ENCODE measurements around the gene COL12A1. TPM values are rescaled to one million over a fixed set of nuclear protein-coding genes. Genes with fewer than 3 reads are reported as not detected.

Gene COL12A1
- total RNA-seq, 2 donors from 2014 or later = 5.5 to 18.4 TPM

GRCh38 chr6:75085931-75086635 lies 119.8 kb downstream of the COL12A1 start:
- ATAC-seq (no peak), DNase-seq (no peak)
- intact Hi-C loops (cut with DNase I, micrococcal nuclease) = no loop called here

GRCh38 chr6:75084872-75085381 lies 120.9 kb downstream of the COL12A1 start:
- DNase-seq (peak; percentile 22 to 29), ATAC-seq (peak; percentile 58)
- intact Hi-C loops (cut with DNase I, micrococcal nuclease) = no loop called here

- ATAC-seq (no peak), DNase-seq (no peak)
- intact Hi-C loops (cut with DNase I, micrococcal nuclease) = no loop called here
Measured at GRCh38 chr6:75084018-75084417, 121.8 kb downstream of the COL12A1 start.

DNA sequence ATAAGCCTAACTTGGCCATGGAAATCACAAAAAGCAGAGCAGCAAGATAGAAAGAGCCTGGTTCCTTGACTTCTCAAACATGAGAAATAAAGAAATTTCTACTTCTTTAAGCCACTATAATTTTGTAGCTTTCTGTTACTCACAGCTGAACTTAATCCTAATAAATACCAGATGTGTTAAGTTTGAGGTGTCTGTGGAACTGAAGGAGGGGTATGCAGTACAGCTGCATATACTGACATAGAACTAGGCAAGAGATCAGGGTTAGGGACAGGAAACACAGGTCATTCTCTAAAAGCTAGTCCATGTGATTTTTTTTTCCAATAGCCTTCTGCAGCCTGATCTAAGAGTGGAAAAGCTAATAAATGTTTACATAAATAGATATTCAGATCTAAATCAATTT lies 123.9 kb downstream of the COL12A1 start:
- DNase-seq (no peak), ATAC-seq (no peak)
- intact Hi-C loops (cut with DNase I, micrococcal nuclease) = no loop called here

GRCh38 chr6:75081047-75081446 lies 124.8 kb downstream of the COL12A1 start:
- DNase-seq (no peak), ATAC-seq (no peak)
- intact Hi-C loops (cut with DNase I, micrococcal nuclease) = no loop called here

DNA sequence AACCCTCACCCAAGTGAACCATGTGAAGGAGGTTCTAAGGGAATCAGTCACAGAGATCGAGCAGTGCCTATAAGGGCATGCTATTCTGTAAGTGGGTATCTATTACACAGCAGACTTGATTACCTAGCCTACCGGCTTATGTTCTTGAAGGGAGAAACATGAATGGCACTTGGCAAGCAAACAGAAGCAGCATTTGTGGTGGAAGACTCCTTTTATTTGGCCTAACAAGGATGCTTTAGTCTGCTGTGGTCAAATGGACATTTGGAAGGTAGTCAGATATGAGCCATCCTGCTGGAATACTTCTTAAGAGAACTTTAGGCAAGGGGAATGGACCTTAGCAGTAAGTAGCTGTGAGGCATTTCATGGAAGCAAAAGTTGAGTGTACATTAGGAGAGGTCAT lies 126.3 kb downstream of the COL12A1 start:
- no peak for ATAC-seq
- intact Hi-C loops (cut with DNase I, micrococcal nuclease) = no loop called here
- DNase-seq = no peak

DNA sequence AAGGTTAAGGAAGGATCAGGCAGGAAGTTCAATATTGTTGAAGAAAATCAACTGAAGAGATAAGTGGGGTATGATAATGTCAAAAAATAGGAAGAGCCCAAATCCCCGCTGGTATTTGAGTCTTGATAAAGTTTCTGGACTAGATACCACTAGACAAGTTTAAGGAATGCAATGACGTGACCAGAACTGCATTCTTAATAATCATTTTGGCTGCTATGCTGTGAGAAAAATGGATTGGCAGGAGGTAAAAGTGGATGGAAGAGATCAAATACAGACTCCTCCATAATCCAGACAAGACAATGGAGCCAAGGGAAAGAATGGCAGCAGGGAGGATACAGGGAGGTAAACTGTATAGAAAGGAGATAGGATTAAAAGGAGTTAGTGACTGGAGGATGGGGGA lies 128.2 kb downstream of the COL12A1 start:
- DNase-seq (no peak), ATAC-seq (no peak)
- intact Hi-C loops (cut with DNase I, micrococcal nuclease) = no loop called here

DNA sequence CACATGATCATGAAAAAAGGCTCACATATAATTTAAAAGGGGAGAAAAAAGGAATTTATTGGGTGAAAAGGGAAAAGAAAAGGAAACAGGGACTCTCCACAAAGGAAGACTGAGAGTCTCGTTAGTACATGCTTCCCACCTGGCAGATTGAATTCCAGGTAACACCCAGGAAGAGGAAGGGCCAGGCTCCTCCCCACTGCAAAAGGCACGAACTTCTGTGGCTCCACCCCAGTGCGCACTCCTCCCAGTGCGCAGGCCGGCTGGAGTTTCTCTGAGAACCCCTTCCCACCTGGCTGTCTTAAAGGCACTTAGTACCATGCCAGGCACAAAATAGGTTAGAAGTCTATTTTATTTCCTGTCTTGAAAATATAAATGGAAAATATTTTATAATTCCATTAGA lies 129.8 kb downstream of the COL12A1 start:
- intact Hi-C loops (cut with DNase I, micrococcal nuclease) = no loop called here
- DNase-seq = no peak
- ATAC-seq = no peak

- DNase-seq = no peak
- ATAC-seq = no peak
- intact Hi-C loops (cut with DNase I, micrococcal nuclease) = no loop called here
Measured at GRCh38 chr6:75070244-75070643, 135.6 kb downstream of the COL12A1 start.

DNA sequence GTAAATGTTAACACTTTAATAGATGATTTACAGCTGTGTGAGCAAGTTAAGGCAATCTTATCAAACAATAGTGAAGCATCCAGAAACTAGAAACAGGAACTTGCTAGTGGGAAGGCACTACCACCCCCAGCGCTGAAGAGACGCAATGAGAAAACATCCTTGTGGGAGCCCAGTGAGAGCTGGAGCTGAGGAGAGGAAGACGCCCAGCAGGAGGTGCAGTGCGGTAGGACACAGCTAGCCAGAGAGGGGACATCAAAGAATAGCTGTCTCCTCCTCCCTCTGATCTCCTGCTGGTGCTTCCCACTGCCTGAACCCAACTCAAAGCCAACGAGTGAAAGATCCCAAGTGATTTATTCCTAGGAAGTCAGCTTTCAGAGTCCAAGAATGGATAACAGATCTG lies 140.3 kb downstream of the COL12A1 start:
- DNase-seq (no peak), ATAC-seq (no peak)
- intact Hi-C loops (cut with DNase I, micrococcal nuclease) = no loop called here

- DNase-seq (no peak), ATAC-seq (no peak)
Measured at GRCh38 chr6:75052491-75052890, 153.4 kb downstream of the COL12A1 start.

DNA sequence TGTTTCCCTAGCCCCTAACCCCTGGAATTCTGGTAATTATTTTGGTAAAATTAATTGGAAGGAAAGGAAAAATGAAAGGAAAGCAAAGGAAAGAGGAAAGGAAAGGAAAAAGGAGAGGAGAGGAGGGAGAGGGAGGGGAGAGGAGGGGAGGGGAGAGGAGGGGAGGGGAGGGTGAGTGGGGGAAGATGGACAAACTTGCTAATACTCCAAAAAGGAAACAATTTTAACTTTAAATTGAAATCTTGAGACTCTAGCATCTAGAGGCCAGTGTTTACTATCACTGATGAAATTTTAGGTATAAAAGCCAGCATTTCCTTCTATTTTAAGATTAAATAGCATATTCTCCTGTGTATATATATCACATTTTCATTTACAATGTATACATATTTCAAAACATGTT lies 156.5 kb downstream of the COL12A1 start:
- ATAC-seq (no peak), DNase-seq (no peak)
- intact Hi-C loops (cut with DNase I, micrococcal nuclease) = no loop called here

More at GRCh38 chr6:75052491-75052890, 153.4 kb downstream of the COL12A1 start:
- intact Hi-C loops (cut with DNase I, micrococcal nuclease) = no loop called here

- ATAC-seq (no peak), DNase-seq (no peak)
- intact Hi-C loops (cut with DNase I, micrococcal nuclease) = no loop called here
Measured at GRCh38 chr6:75044846-75045245, 161.0 kb downstream of the COL12A1 start.

DNA sequence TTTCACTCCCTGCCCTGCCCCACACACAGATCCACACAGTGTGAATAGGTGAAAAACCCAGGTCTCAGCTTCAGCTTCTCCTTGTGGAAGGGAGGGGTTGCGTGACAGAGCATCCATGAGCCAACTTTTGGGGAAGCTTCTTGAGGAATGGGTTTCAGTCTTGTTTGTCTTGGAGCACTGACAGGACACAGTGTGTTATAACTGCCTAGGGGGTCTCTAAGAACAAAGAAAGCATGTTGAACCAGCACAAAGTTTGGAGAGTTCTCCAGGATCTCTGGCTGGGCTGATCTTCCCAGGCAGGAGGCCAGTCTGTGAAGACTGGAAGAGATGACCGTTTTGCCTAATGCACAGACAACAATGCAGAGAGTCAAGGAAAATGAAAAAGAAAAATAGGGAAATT lies 164.5 kb downstream of the COL12A1 start:
- intact Hi-C loops (cut with DNase I, micrococcal nuclease) = no loop called here
- DNase-seq (no peak), ATAC-seq (no peak)

Other genes starting within 250 kb of the COL12A1 start
- 100 to 1,000 TPM; 704 to 802 TPM for gene COX7A2, start 37.7 kb upstream of the COL12A1 start, total RNA-seq
- gene TMEM30A, start 78.7 kb upstream of the COL12A1 start, total RNA-seq = 100 to 1,000 TPM in 1 of 2 donors, 10 to 100 TPM in 1; 91.2 to 107 TPM

All from left colon (tissue), 2 donors.